Liver (tissue), 9 donors: Measurements from ENCODE around the gene ZC3H11A. TPM values are rescaled to one million over a fixed set of nuclear protein-coding genes. Genes with fewer than 3 reads are reported as not detected.

Source experiments
- DNase-seq: peaks from one replicate; pipeline ENCODE4 v3.0.0-alpha.2; 2017; ENCODE audit warnings: low spot score
- H3K27ac ChIP-seq, 2 donors: one replicate each; pipeline ENCODE4 v1.7.0; 2013; ENCODE audit warnings: inconsistent platforms in 2 of 2, low read length in 2 of 2, control low read depth in 1 of 2, low read depth in 1 of 2, mild to moderate bottlenecking in 1 of 2
- H3K27me3 ChIP-seq, 4 donors: one replicate each; pipeline versions ENCODE4 v1.6.1 to v1.7.0; 2013; ENCODE audit warnings: low read length in 3 of 4, inconsistent platforms in 1 of 4, mild to moderate bottlenecking in 1 of 4, moderate library complexity in 1 of 4; ENCODE audit not compliant: control insufficient read depth in 4 of 4, insufficient read depth in 4 of 4
- H3K36me3 ChIP-seq, 4 donors: one replicate each; pipeline versions ENCODE4 v1.6.1 to v1.7.0; 2013; ENCODE audit warnings: low read length in 3 of 4, mild to moderate bottlenecking in 3 of 4, low read depth in 1 of 4, moderate library complexity in 1 of 4; ENCODE audit not compliant: control insufficient read depth in 4 of 4, insufficient read depth in 3 of 4
- H3K4me1 ChIP-seq, 4 donors: one replicate each; pipeline versions ENCODE4 v1.6.1 to v1.7.0; 2013; ENCODE audit warnings: low read length in 3 of 4, mild to moderate bottlenecking in 3 of 4, moderate library complexity in 1 of 4; ENCODE audit not compliant: control insufficient read depth in 4 of 4, insufficient read depth in 4 of 4
- H3K4me3 ChIP-seq, 3 donors: one replicate each; pipeline versions ENCODE4 v1.6.1 to v1.7.0; 2013; ENCODE audit warnings: low read length in 3 of 3, control low read depth in 1 of 3, low read depth in 1 of 3, mild to moderate bottlenecking in 1 of 3
- H3K9ac ChIP-seq, 2 donors: one replicate each; pipeline ENCODE4 v1.7.0; 2013; ENCODE audit warnings: low read length in 2 of 2, mild to moderate bottlenecking in 2 of 2, moderate library complexity in 2 of 2, control low read depth in 1 of 2, low read depth in 1 of 2
- H3K9me3 ChIP-seq, 4 donors: one replicate each; pipeline versions ENCODE4 v1.6.1 to v1.7.0; 2013; ENCODE audit warnings: low read length in 3 of 4; ENCODE audit not compliant: control insufficient read depth in 4 of 4
- EGR1 ChIP-seq, 2 donors: IDR thresholded peaks; 2 replicates each; pipeline ENCODE4 v1.6.1; 2016 to 2018; ENCODE audit warnings: antibody characterized with exemption in 2 of 2, low read depth in 2 of 2
- FOXA2 ChIP-seq: IDR thresholded peaks from 2 replicates; pipeline ENCODE4 v1.6.1; 2016; ENCODE audit warnings: antibody characterized with exemption
- GABPA ChIP-seq, 2 donors: IDR thresholded peaks in 1 of 2; conservative IDR thresholded peaks in 1 of 2; 2 replicates each; pipeline ENCODE4 v1.6.1; 2016; ENCODE audit warnings: antibody characterized with exemption in 2 of 2, mild to moderate bottlenecking in 1 of 2, moderate library complexity in 1 of 2
- HNF4A ChIP-seq, 2 donors: conservative IDR thresholded peaks; 2 replicates each; pipeline ENCODE4 v1.6.1; 2016; ENCODE audit warnings: antibody characterized with exemption in 2 of 2, mild to moderate bottlenecking in 2 of 2
- HNF4G ChIP-seq: IDR thresholded peaks from 2 replicates; pipeline ENCODE4 v1.6.1; 2016; ENCODE audit warnings: antibody characterized with exemption
- JUND ChIP-seq, 2 donors: IDR thresholded peaks; 2 replicates each; pipeline ENCODE4 v1.6.1; 2016; ENCODE audit warnings: antibody characterized with exemption in 2 of 2
- NR2F2 ChIP-seq: IDR thresholded peaks from 2 replicates; pipeline ENCODE4 v1.6.1; 2016; ENCODE audit warnings: antibody characterized with exemption
- RAD21 ChIP-seq, 2 donors: IDR thresholded peaks; 2 replicates each; pipeline ENCODE4 v1.6.1; 2016; ENCODE audit warnings: antibody characterized with exemption in 2 of 2, mild to moderate bottlenecking in 2 of 2
- RXRA ChIP-seq, 2 donors: IDR thresholded peaks; 2 replicates each; pipeline ENCODE4 v1.6.1; 2017 to 2018; ENCODE audit warnings: antibody characterized with exemption in 2 of 2, mild to moderate bottlenecking in 1 of 2
- SP1 ChIP-seq: IDR thresholded peaks from 2 replicates; pipeline ENCODE4 v1.6.1; 2018; ENCODE audit warnings: antibody characterized with exemption, mild to moderate bottlenecking
- TAF1 ChIP-seq: conservative IDR thresholded peaks from 2 replicates; pipeline ENCODE4 v1.6.1; 2016; ENCODE audit warnings: antibody characterized with exemption, mild to moderate bottlenecking
- WGBS: extraction: QIAGEN DNeasy Blood & Tissue Kit; methylation state at CpG from one replicate; pipeline ENCODE4 v1.1.7; 2013; 5-methylcytosine and 5-hydroxymethylcytosine counted together
- polyA plus RNA-seq, 2 donors: library from polyadenylated mRNA; stranded (reverse) in 1 of 2; unstranded in 1 of 2; fragments of 200-250 nt in 1 of 2; fragments of >200 nt in 1 of 2; fragmentation: Nextera tagmentation in 1 of 2; extraction: Ambion mirVana in 1 of 2; gene quantifications; one replicate each; pipeline versions ENCODE4 v1.2.1 to v1.2.3, GENCODE V29; 2013 to 2015
- total RNA-seq, 2 donors: library from RNA; depleted of rRNA; stranded (reverse); fragments of >200 nt; gene quantifications; one replicate each; pipeline ENCODE4 v1.2.3, GENCODE V29; 2014
- TF ChIP-seq, protein P1 (sequence below): fragments of 150-350 bp; IDR thresholded peaks from 2 replicates; pipeline ENCODE4 v1.5.1; 2017; ENCODE audit warnings: improper control_type of control experiment, low read depth, low read length; ENCODE audit not compliant: missing input control
- TF ChIP-seq, protein P2 (sequence below): IDR thresholded peaks from 2 replicates; pipeline ENCODE4 v1.6.1; 2016; ENCODE audit warnings: antibody characterized with exemption
- TF ChIP-seq, protein P3 (sequence below): IDR thresholded peaks from 2 replicates; pipeline ENCODE4 v1.6.1; 2016; ENCODE audit warnings: antibody characterized with exemption
- TF ChIP-seq, protein P4 (sequence below): IDR thresholded peaks from 2 replicates; pipeline ENCODE4 v1.6.1; 2016; ENCODE audit warnings: antibody characterized with exemption
- donor health status: healthy.
- donor health status: healthy.
- donor health status: healthy.
- donor health status: healthy.
- donor health status: healthy.

Gene ZC3H11A
- total and polyA plus RNA-seq, 4 donors: 14.9 to 76.8 (median 30.2) TPM

DNA sequence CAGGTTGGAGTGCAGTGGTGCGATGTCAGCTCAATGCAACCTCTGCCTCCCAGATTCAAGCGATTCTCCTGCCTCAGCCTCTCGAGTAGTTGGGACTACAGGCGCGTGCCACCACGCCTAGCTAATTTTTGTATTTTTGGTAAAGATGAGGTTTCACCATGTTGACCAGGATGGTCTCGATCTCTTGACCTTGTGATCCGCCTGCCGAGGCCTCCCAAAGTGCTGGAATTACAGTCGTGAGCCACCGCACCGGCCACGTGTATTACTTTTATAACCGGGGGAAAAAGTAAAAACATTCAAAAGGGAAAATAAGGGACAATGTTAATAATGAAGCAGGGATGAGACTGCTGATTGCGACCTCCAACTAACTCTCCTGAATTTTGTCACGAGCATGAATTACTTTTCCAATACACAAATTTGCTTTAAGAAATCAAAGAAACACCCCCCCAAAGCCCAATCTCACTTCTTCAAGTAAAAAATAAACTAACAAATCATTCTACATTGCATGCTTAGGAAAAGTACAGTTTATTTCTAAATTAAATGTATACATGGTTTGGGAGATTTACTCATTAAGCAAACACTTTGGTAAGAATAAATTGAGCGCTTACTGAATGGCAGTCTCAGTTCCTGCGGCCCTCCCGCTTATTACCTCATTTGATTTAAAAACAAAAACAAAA is 521 bp upstream of the ZC3H11A start:
- no peak for DNase-seq
- H3K27me3 ChIP-seq: no peaks in the 10 kb centered on the region
- H3K4me3 ChIP-seq: peak overlapping the region in 2 of 3 donors; percentile 34 to 63
- TF ChIP-seq RAD21 (IDR thresholded peaks at IDR 0.05): peak in 1 of 2 donors; percentile 18
- no peak for TF ChIP-seq EGR1 (IDR thresholded peaks at IDR 0.05; ENCODE audit: low read depth in 2 of 2)
- TF ChIP-seq JUND (IDR thresholded peaks at IDR 0.05): peak in 1 of 2 donors; percentile 48
- H3K27ac ChIP-seq: peak overlapping the region; percentile 90 to 99
- no peaks in the 10 kb centered on the region for H3K9me3 ChIP-seq
- peak overlapping the region in 1 of 2 donors; percentile 45 for H3K9ac ChIP-seq
- WGBS: 76% methylated on average over 19 of the region's 19 CpGs
- no peaks in the 10 kb centered on the region for H3K36me3 ChIP-seq
- peaks cover 7 to 31% (median 17%) of the 10 kb centered on the region in 4 donors for H3K4me1 ChIP-seq

DNA sequence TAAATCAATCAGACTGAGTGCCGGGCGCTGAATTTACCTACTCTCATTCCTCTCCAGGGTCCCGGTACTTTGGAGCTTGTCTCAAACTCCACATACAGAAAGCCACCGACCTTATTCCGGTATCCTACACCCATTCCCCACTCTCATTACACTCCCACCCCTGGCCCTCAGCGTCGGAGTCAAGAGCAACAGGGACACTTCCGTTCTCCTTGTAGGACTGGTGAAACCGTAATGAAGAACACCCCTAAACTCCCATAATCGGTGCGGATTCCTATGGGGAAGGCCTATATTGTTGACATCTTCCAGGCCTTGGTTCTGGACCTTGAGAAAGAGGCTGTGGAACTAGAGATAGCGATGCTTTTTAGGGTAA is 798 bp downstream of the ZC3H11A start:
- Histone ChIP-seq H3K9me3 (no peaks in the 10 kb centered on the region), H3K4me1 (peaks cover 8 to 35% (median 17%) of the 10 kb centered on the region in 4 donors), H3K27me3 (no peaks in the 10 kb centered on the region), H3K4me3 (peak overlapping the region; percentile 58 to 96 (median 93)), H3K27ac (peak overlapping the region; percentile 90 to 99), H3K36me3 (no peaks in the 10 kb centered on the region), H3K9ac (peak overlapping the region; percentile 96 to 99)
- under 1% methylated on average over 12 of the region's 12 CpGs for WGBS
- DNase-seq: no peak
- TF ChIP-seq, protein P1, sequence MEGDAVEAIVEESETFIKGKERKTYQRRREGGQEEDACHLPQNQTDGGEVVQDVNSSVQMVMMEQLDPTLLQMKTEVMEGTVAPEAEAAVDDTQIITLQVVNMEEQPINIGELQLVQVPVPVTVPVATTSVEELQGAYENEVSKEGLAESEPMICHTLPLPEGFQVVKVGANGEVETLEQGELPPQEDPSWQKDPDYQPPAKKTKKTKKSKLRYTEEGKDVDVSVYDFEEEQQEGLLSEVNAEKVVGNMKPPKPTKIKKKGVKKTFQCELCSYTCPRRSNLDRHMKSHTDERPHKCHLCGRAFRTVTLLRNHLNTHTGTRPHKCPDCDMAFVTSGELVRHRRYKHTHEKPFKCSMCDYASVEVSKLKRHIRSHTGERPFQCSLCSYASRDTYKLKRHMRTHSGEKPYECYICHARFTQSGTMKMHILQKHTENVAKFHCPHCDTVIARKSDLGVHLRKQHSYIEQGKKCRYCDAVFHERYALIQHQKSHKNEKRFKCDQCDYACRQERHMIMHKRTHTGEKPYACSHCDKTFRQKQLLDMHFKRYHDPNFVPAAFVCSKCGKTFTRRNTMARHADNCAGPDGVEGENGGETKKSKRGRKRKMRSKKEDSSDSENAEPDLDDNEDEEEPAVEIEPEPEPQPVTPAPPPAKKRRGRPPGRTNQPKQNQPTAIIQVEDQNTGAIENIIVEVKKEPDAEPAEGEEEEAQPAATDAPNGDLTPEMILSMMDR: no peak
- TF ChIP-seq, protein P2, sequence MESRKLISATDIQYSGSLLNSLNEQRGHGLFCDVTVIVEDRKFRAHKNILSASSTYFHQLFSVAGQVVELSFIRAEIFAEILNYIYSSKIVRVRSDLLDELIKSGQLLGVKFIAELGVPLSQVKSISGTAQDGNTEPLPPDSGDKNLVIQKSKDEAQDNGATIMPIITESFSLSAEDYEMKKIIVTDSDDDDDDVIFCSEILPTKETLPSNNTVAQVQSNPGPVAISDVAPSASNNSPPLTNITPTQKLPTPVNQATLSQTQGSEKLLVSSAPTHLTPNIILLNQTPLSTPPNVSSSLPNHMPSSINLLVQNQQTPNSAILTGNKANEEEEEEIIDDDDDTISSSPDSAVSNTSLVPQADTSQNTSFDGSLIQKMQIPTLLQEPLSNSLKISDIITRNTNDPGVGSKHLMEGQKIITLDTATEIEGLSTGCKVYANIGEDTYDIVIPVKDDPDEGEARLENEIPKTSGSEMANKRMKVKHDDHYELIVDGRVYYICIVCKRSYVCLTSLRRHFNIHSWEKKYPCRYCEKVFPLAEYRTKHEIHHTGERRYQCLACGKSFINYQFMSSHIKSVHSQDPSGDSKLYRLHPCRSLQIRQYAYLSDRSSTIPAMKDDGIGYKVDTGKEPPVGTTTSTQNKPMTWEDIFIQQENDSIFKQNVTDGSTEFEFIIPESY: no peak
- TF ChIP-seq GABPA (IDR thresholded peaks at IDR 0.05 in 1 of 2, conservative IDR thresholded peaks at IDR 0.05 in 1 of 2): no peak
- TF ChIP-seq HNF4A (conservative IDR thresholded peaks at IDR 0.05): peak in 1 of 2 donors; percentile 7
- TF ChIP-seq HNF4G: no peak
- no peak for TF ChIP-seq TAF1
- TF ChIP-seq, protein P3, sequence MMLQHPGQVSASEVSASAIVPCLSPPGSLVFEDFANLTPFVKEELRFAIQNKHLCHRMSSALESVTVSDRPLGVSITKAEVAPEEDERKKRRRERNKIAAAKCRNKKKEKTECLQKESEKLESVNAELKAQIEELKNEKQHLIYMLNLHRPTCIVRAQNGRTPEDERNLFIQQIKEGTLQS: no peak

DNA sequence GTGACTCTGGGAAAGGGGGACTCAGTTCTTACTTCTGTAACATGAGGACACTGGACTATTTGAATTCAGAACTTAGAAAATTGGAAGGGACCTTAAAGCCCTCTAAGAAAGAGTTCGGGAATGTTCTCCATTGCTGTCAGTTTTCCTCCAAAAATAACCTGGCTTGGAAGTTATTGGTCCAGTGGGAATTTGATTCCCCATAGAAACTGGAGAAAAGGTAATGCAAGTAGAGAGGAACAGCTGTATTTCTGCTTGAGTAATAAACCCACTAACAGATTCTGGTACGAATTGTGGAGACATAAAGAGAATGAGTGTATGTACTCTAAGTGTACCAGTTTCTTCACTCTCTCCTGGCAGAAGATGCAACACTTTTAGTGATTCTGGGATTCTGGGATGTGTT is 1.8 kb downstream of the ZC3H11A start:
- WGBS: 84% methylated on average over 2 of the region's 2 CpGs
- TF ChIP-seq NR2F2 (no peak), FOXA2 (no peak), HNF4G (no peak), RXRA (IDR thresholded peaks at IDR 0.05) (no peak), SP1 (no peak), RAD21 (IDR thresholded peaks at IDR 0.05) (no peak), HNF4A (conservative IDR thresholded peaks at IDR 0.05) (no peak), TAF1 (no peak), GABPA (IDR thresholded peaks at IDR 0.05 in 1 of 2, conservative IDR thresholded peaks at IDR 0.05 in 1 of 2) (no peak)
- TF ChIP-seq, protein P2: no peak
- TF ChIP-seq, protein P4, sequence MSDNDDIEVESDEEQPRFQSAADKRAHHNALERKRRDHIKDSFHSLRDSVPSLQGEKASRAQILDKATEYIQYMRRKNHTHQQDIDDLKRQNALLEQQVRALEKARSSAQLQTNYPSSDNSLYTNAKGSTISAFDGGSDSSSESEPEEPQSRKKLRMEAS: no peak
- Histone ChIP-seq H3K27me3 (no peaks in the 10 kb centered on the region), H3K27ac (no peak overlapping the region), H3K4me3 (peak overlapping the region; percentile 58 to 96 (median 93)), H3K9ac (no peak overlapping the region), H3K4me1 (peaks cover 8 to 35% (median 17%) of the 10 kb centered on the region in 4 donors), H3K36me3 (no peaks in the 10 kb centered on the region), H3K9me3 (no peaks in the 10 kb centered on the region)
- no peak for DNase-seq
